H1 (cell line): Measurements from ENCODE around the gene NRBF2. TPM values are rescaled to one million over a fixed set of nuclear protein-coding genes. Genes with fewer than 3 reads are reported as not detected.

Source experiments
- CTCF ChIA-PET: fragments of 300-600 bp; sonication (Branson Sonifier 250); formaldehyde crosslinking; loops from one replicate; lab custom pipeline; 2021; ENCODE audit not compliant: partially characterized antibody; lab: Charles Lee
- POLR2A ChIA-PET: fragments of 300-600 bp; sonication (Branson Sonifier 250); formaldehyde crosslinking; loops from one replicate; lab custom pipeline; 2021; ENCODE audit warnings: inconsistent platforms; ENCODE audit not compliant: partially characterized antibody; lab: Charles Lee
- DNase-seq, 2 experiments: peaks; one replicate each; pipeline versions ENCODE4 v3.0.0 to v3.0.0-alpha.2; 2010 to 2022; ENCODE audit warnings: low spot score in 2 of 2, low read depth in 1 of 2, mixed read lengths in 1 of 2
- FAIRE-seq: peaks from 2 replicates; lab custom pipeline; 2011; peaks lifted over from hg19 to GRCh38; lab: Jason Lieb, UNC
- H2AFZ ChIP-seq: 2 replicates; pipeline ENCODE4 v1.8.1; 2012; ENCODE audit warnings: low read length, inconsistent platforms
- H2AK5ac ChIP-seq: 2 replicates; pipeline ENCODE4 v1.6.1; 2013; ENCODE audit warnings: low read depth, low read length
- H2BK120ac ChIP-seq: replicated peaks from 2 replicates; pipeline ENCODE3; 2013; ENCODE audit warnings: low read depth, low read length, inconsistent platforms
- H2BK12ac ChIP-seq: 2 replicates; pipeline ENCODE4 v1.6.1; 2013; ENCODE audit warnings: low read depth, low read length
- H2BK15ac ChIP-seq: 2 replicates; pipeline ENCODE4 v1.6.1; 2013; ENCODE audit warnings: low read length
- H2BK20ac ChIP-seq: 2 replicates; pipeline ENCODE4 v1.6.1; 2013; ENCODE audit warnings: low read length
- H2BK5ac ChIP-seq: 2 replicates; pipeline ENCODE4 v1.6.1; 2013; ENCODE audit warnings: low read depth, low read length
- H3K14ac ChIP-seq: 2 replicates; pipeline ENCODE4 v1.6.1; 2013; ENCODE audit warnings: inconsistent platforms; ENCODE audit not compliant: insufficient read length
- H3K18ac ChIP-seq: 2 replicates; pipeline ENCODE4 v1.6.1; 2013; ENCODE audit warnings: low read length; ENCODE audit errors: extremely low read depth
- H3K23ac ChIP-seq: 2 replicates; pipeline ENCODE4 v1.6.1; 2013; ENCODE audit warnings: inconsistent platforms; ENCODE audit not compliant: insufficient read length
- H3K23me2 ChIP-seq: 2 replicates; pipeline ENCODE4 v1.6.1; 2013; ENCODE audit warnings: low read depth, low read length
- H3K27ac ChIP-seq: 2 replicates; pipeline ENCODE4 v1.6.1; 2011; ENCODE audit warnings: low read depth, low read length, inconsistent platforms
- H3K27me3 ChIP-seq, 4 experiments: replicated peaks in 1 of 4; 1 replicate in 1 of 4; 2 replicates in 3 of 4; pipeline versions ENCODE4 v1.6.1 to v1.8.1; 2011 to 2013; ENCODE audit warnings: low read length in 3 of 4, mild to moderate bottlenecking in 3 of 4, inconsistent platforms in 2 of 4, mixed read lengths in 2 of 4, moderate library complexity in 1 of 4; ENCODE audit not compliant: control insufficient read depth in 3 of 4, insufficient read depth in 3 of 4; ENCODE audit errors: extremely low read depth in 1 of 4
- H3K36me3 ChIP-seq, 4 experiments: 2 replicates each; pipeline versions ENCODE4 v1.6.1 to v1.8.1; 2011 to 2013; ENCODE audit warnings: mild to moderate bottlenecking in 4 of 4, low read length in 3 of 4, moderate library complexity in 2 of 4, control low read depth in 1 of 4, inconsistent platforms in 1 of 4; ENCODE audit not compliant: insufficient read depth in 4 of 4, control insufficient read depth in 2 of 4
- H3K4ac ChIP-seq: replicated peaks from 2 replicates; pipeline ENCODE3; 2013; ENCODE audit warnings: low read length, low read depth, mixed read lengths, inconsistent platforms; ENCODE audit not compliant: insufficient read length
- H3K4me1 ChIP-seq, 4 experiments: replicated peaks in 1 of 4; 1 replicate in 1 of 4; 2 replicates in 3 of 4; pipeline versions ENCODE4 v1.6.1 to v1.8.1; 2011 to 2013; ENCODE audit warnings: low read length in 3 of 4, inconsistent platforms in 2 of 4, mixed read lengths in 1 of 4; ENCODE audit not compliant: insufficient read depth in 4 of 4, control insufficient read depth in 3 of 4
- H3K4me2 ChIP-seq, 2 experiments: 2 replicates each; pipeline versions ENCODE4 v1.6.1 to v1.8.1; 2011 to 2013; ENCODE audit warnings: low read depth in 2 of 2, low read length in 2 of 2, control low read depth in 1 of 2, inconsistent platforms in 1 of 2, mild to moderate bottlenecking in 1 of 2; ENCODE audit not compliant: insufficient read depth in 1 of 2
- H3K4me3 ChIP-seq, 4 experiments: fragments of 200-600, 300-600 bp in 1 of 4; sonication (generic), shearing (Covaris generic), sonication (Bioruptor Twin) in 1 of 4; 2 replicates each; pipeline versions ENCODE4 v1.5.1 to v1.8.1; 2011 to 2016; ENCODE audit warnings: low read length in 4 of 4, low read depth in 3 of 4, control low read depth in 2 of 4, inconsistent platforms in 2 of 4, mild to moderate bottlenecking in 2 of 4, mixed read lengths in 1 of 4, moderate library complexity in 1 of 4; ENCODE audit not compliant: insufficient read depth in 2 of 4; ENCODE audit errors: extremely low read depth in 1 of 4
- H3K56ac ChIP-seq: replicated peaks from 2 replicates; pipeline ENCODE3; 2013; ENCODE audit warnings: low read depth, mild to moderate bottlenecking, mixed read lengths, low read length, inconsistent platforms; ENCODE audit not compliant: insufficient read length
- H3K79me1 ChIP-seq: 2 replicates; pipeline ENCODE4 v1.6.1; 2013; ENCODE audit warnings: low read depth, low read length, control low read depth
- H3K79me2 ChIP-seq, 2 experiments: 2 replicates each; pipeline versions ENCODE4 v1.6.1 to v1.8.1; 2012 to 2013; ENCODE audit warnings: low read length in 2 of 2, mild to moderate bottlenecking in 2 of 2, inconsistent platforms in 1 of 2; ENCODE audit not compliant: insufficient read depth in 2 of 2, control insufficient read depth in 1 of 2
- H3K9ac ChIP-seq, 4 experiments: replicated peaks in 1 of 4; 1 replicate in 1 of 4; 2 replicates in 3 of 4; pipeline versions ENCODE4 v1.6.1 to v1.8.1; 2011 to 2013; ENCODE audit warnings: low read depth in 3 of 4, low read length in 3 of 4, control low read depth in 2 of 4, mild to moderate bottlenecking in 2 of 4, moderate library complexity in 2 of 4, inconsistent platforms in 1 of 4; ENCODE audit errors: extremely low read depth in 1 of 4
- H3K9me3 ChIP-seq, 2 experiments: 2 replicates each; pipeline versions ENCODE4 v1.6.1 to v1.8.1; 2012 to 2013; ENCODE audit warnings: mild to moderate bottlenecking in 2 of 2, moderate library complexity in 2 of 2, control low read depth in 1 of 2, inconsistent platforms in 1 of 2, low read depth in 1 of 2, low read length in 1 of 2, mixed read lengths in 1 of 2; ENCODE audit not compliant: insufficient read depth in 2 of 2
- H4K20me1 ChIP-seq, 2 experiments: replicated peaks in 1 of 2; 2 replicates each; pipeline versions ENCODE3 to v1.8.1; 2011 to 2013; ENCODE audit warnings: inconsistent platforms in 2 of 2, low read length in 2 of 2, mild to moderate bottlenecking in 1 of 2; ENCODE audit not compliant: insufficient read depth in 2 of 2, control insufficient read depth in 1 of 2
- H4K5ac ChIP-seq: 2 replicates; pipeline ENCODE4 v1.6.1; 2013; ENCODE audit warnings: low read length, low read depth, mixed read lengths, inconsistent platforms; ENCODE audit not compliant: insufficient read length
- H4K8ac ChIP-seq: 2 replicates; pipeline ENCODE4 v1.8.0; 2013; ENCODE audit warnings: mild to moderate bottlenecking, moderate library complexity, low read length, inconsistent platforms; ENCODE audit not compliant: insufficient read depth; ENCODE audit errors: extremely low read depth
- H4K91ac ChIP-seq: replicated peaks from 2 replicates; pipeline ENCODE3; 2013; ENCODE audit warnings: low read length, mixed read lengths, inconsistent platforms; ENCODE audit not compliant: insufficient read length
- BACH1 ChIP-seq: IDR thresholded peaks from 2 replicates; pipeline ENCODE4 v1.6.1; 2012; ENCODE audit warnings: low read length, improper control_type of control experiment
- GTF2F1 ChIP-seq: IDR thresholded peaks from 2 replicates; pipeline ENCODE4 v1.6.1; 2012; ENCODE audit warnings: low read depth, low read length, improper control_type of control experiment, borderline replicate concordance
- JUND ChIP-seq: IDR thresholded peaks from 2 replicates; pipeline ENCODE4 v1.6.1; 2011; ENCODE audit warnings: mild to moderate bottlenecking, improper control_type of control experiment, low read length
- POU5F1 ChIP-seq: IDR thresholded peaks from 2 replicates; pipeline ENCODE4 v1.6.1; 2011; ENCODE audit warnings: low read depth, mild to moderate bottlenecking, low read length, moderate library complexity
- SAP30 ChIP-seq: fragments of 300-600 bp; sonication (generic); IDR thresholded peaks from 2 replicates; pipeline ENCODE4 v1.7.1; 2012; ENCODE audit warnings: low read length, moderate library complexity, mild to moderate bottlenecking, inconsistent platforms; ENCODE audit not compliant: insufficient read depth, insufficient replicate concordance
- SP1 ChIP-seq: IDR thresholded peaks from 2 replicates; pipeline ENCODE4 v1.6.1; 2011; ENCODE audit warnings: low read depth, low read length
- WGBS, 2 experiments: shearing (Covaris generic) in 1 of 2; methylation state at CpG; one replicate each; pipeline versions ENCODE4 v1.1.6 to v1.1.7; 2013 to 2015; ENCODE audit warnings: low lambda C conversion rate in 2 of 2, mixed read lengths in 2 of 2, inconsistent platforms in 1 of 2, low coverage in 1 of 2, missing lambda C conversion rate in 1 of 2; ENCODE audit not compliant: insufficient replicate concordance in 2 of 2, insufficient coverage in 1 of 2, insufficient read length in 1 of 2; ENCODE audit errors: extremely low coverage in 1 of 2, missing lambda C conversion rate in 1 of 2; 5-methylcytosine and 5-hydroxymethylcytosine counted together
- polyA plus RNA-seq, 7 experiments: library from polyadenylated mRNA; depleted of rRNA in 3 of 7; stranded (reverse) in 5 of 7; unstranded in 2 of 7; fragments of >200 nt in 5 of 7; fragments of 200-250 nt in 2 of 7; gene quantifications; 1 replicate in 5 of 7; 2 replicates in 1 of 7; 4 replicates in 1 of 7; pipeline versions ENCODE4 v1.2.1 to v1.2.3, GENCODE V29; 2011 to 2013; ENCODE audit warnings: missing spikeins in 2 of 7, mixed read lengths in 2 of 7
- total RNA-seq: library from RNA; stranded (reverse); fragmentation: NEBNext Ultra II Directional; extraction: Animal tissue kit (Norgen Biotek cat#: 25700); gene quantifications from 2 replicates; pipeline ENCODE4 v1.2.1, GENCODE V29; 2021

Gene NRBF2
- total and polyA plus RNA-seq, 2 of the 8 experiments (the other 6 are each of a cell fraction or from before 2014, with no cell fraction given) = 11.0 to 29.9 TPM

DNA sequence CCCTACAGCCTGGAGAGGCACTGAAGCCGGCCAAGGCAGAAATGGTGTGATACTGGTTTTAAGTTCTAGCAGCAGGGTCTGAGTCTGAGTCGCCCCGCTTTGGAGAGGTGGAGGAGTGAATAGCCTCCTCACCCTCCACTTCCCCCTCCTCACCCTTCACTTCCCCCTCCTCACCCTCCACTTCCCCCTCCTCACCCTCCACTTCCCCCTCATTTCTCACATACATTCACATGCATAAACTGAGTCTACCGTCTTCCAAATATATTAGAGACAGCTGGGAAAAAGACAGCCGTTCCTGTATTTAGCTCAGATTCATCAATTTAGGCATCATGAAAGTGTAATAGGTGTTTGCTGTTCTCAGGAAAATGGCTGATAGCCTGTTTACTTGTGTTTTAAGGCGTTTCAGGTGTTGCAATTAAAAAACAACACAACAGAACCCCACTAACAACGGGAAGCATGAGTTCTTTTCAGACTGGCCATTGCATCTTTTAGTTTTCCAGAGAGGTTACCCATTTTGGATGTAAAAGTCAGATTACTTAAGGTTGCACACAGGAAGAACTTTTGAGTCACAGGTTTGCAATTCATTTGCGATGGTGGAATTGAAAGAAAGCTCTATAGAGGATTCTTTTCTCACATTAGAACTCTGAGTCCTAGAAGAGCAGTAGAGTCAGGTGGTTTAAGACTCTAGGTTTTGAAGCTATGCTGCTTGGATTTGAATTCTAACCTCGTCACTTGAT lies 861 bp downstream of the NRBF2 start:
- H4K91ac ChIP-seq = no peak overlapping the region
- TF ChIP-seq JUND (no peak), POU5F1 (no peak), BACH1 (no peak), GTF2F1 (no peak), SAP30 (no peak), SP1 (no peak)
- TF ChIP-seq, all 59 proteins: peak for 0
- no peak overlapping the region for H3K4ac ChIP-seq
- no peak overlapping the region for H2BK20ac ChIP-seq
- H3K9me3 ChIP-seq = peaks cover 0 to 4% of the 10 kb centered on the region in 2 experiments; a peak in 1 of 4 replicates
- H2BK15ac ChIP-seq = no peak overlapping the region
- peak overlapping the region; percentile 73 to 90 (median 80) for H3K9ac ChIP-seq
- H3K4me1 ChIP-seq = no peaks in the 10 kb centered on the region; a peak in 1 of 7 replicates
- H3K23me2 ChIP-seq = peaks cover 6% of the 10 kb centered on the region; the same call in 1 of the 2 replicates
- H2BK5ac ChIP-seq = peak overlapping the region; percentile 93; the same call in 1 of the 2 replicates
- peak overlapping the region; percentile 68 to 92 (median 76) for H3K4me3 ChIP-seq
- no peak overlapping the region for H4K5ac ChIP-seq
- POLR2A ChIA-PET = interaction anchor here (1.2 to 3.2 kb wide), 3 partner anchors 11 to 271 kb away, joined by 3 to 19 read pairs (median 7); no protein-coding TSS in a partner anchor
- peak overlapping the region; percentile 75; the same call in 1 of the 2 replicates for H2BK12ac ChIP-seq
- peaks cover 16 to 53% of the 10 kb centered on the region in 2 experiments for H3K79me2 ChIP-seq
- no peak overlapping the region for H3K23ac ChIP-seq
- peak overlapping the region; percentile 19; the same call in 1 of the 2 replicates for H4K8ac ChIP-seq
- H3K36me3 ChIP-seq = no peaks in the 10 kb centered on the region
- DNase-seq (no peak), FAIRE-seq (no peak)
- H3K4me2 ChIP-seq = peak overlapping the region; percentile 56 to 83
- H2AFZ ChIP-seq = no peak overlapping the region
- H3K56ac ChIP-seq = no peak overlapping the region
- H3K18ac ChIP-seq = no peak overlapping the region
- H3K79me1 ChIP-seq = peaks cover 1% of the 10 kb centered on the region; the same call in 1 of the 2 replicates
- H3K27ac ChIP-seq = peak overlapping the region; percentile 64; the same call in 1 of the 2 replicates
- H2AK5ac ChIP-seq = no peak overlapping the region
- no peak overlapping the region for H3K14ac ChIP-seq
- H3K27me3 ChIP-seq = no peaks in the 10 kb centered on the region
- CTCF ChIA-PET = interaction anchor here (0.6 to 2.0 kb wide), 9 partner anchors 9 to 720 kb away, joined by 3 to 5 read pairs (median 4); no protein-coding TSS in a partner anchor
- H2BK120ac ChIP-seq = no peak overlapping the region
- peaks cover 0 to 3% of the 10 kb centered on the region in 2 experiments for H4K20me1 ChIP-seq
- WGBS, 2 experiments = 31% methylated on average over 9 of the region's 9 CpGs; no CpG with 5 or more reads in 1 of the 2 experiments
